Large intestine (tissue), 3 donors: ENCODE measurements around the gene SETDB2. TPM values are rescaled to one million over a fixed set of nuclear protein-coding genes. Genes with fewer than 3 reads are reported as not detected.

Experiments used
- DNase-seq, 2 donors: peaks; one replicate each; pipeline versions ENCODE4 v3.0.0 to v3.0.0-alpha.2; 2013
- H3K27ac ChIP-seq: one replicate; pipeline ENCODE4 v1.5.1; 2013; ENCODE audit warnings: low read length
- H3K27me3 ChIP-seq: 2 replicates; pipeline ENCODE4 v1.6.1; 2013; ENCODE audit warnings: low read length; ENCODE audit not compliant: control insufficient read depth, insufficient read depth
- H3K36me3 ChIP-seq: 2 replicates; pipeline ENCODE4 v1.6.1; 2013; ENCODE audit warnings: low read length; ENCODE audit not compliant: control insufficient read depth, insufficient read depth
- H3K4me1 ChIP-seq: one replicate; pipeline ENCODE4 v1.6.1; 2013; ENCODE audit warnings: low read length; ENCODE audit not compliant: control insufficient read depth, insufficient read depth
- H3K4me3 ChIP-seq: one replicate; pipeline ENCODE4 v1.5.1; 2013; ENCODE audit warnings: low read length
- H3K9me3 ChIP-seq: one replicate; pipeline ENCODE4 v1.6.1; 2013; ENCODE audit warnings: mild to moderate bottlenecking, low read depth, low read length, moderate library complexity; ENCODE audit not compliant: control insufficient read depth
- WGBS: methylation state at CpG from one replicate; pipeline ENCODE4 v1.1.5; 2013; ENCODE audit warnings: low lambda C conversion rate; ENCODE audit not compliant: insufficient coverage; 5-methylcytosine and 5-hydroxymethylcytosine counted together
- polyA plus RNA-seq: library from polyadenylated mRNA; unstranded; fragments of 120-200 nt; gene quantifications from one replicate; pipeline ENCODE4 v1.2.1, GENCODE V29; 2013

The SETDB2 gene
- polyA plus RNA-seq, 1 donor, result 13.6 TPM

GRCh38 chr13:49448753-49449152, 4.7 kb downstream of the SETDB2 start:
- WGBS, result 96% methylated on average over 2 of the region's 2 CpGs
- H3K9me3 ChIP-seq, result no peaks in the 10 kb centered on the region

GRCh38 chr13:49450105-49450819, 6.2 kb downstream of the SETDB2 start:
- H3K9me3 ChIP-seq, result no peaks in the 10 kb centered on the region
- no peak overlapping the region for H3K27ac ChIP-seq
- no CpG with 5 or more reads among the region's 3 CpGs for WGBS
- H3K36me3 ChIP-seq, result peaks cover 8% of the 10 kb centered on the region
- no peaks in the 10 kb centered on the region for H3K27me3 ChIP-seq
- no peak for DNase-seq
- no peak overlapping the region for H3K4me3 ChIP-seq
- H3K4me1 ChIP-seq, result peaks cover 2% of the 10 kb centered on the region

More at GRCh38 chr13:49448753-49449152, 4.7 kb downstream of the SETDB2 start:
- Histone ChIP-seq H3K36me3 (peaks cover 8% of the 10 kb centered on the region), H3K27ac (no peak overlapping the region), H3K4me3 (no peak overlapping the region), H3K4me1 (peaks cover 2% of the 10 kb centered on the region), H3K27me3 (no peaks in the 10 kb centered on the region)
- DNase-seq, result no peak

- Histone ChIP-seq H3K27ac (no peak overlapping the region), H3K9me3 (no peaks in the 10 kb centered on the region), H3K36me3 (peaks cover 8% of the 10 kb centered on the region), H3K27me3 (no peaks in the 10 kb centered on the region), H3K4me1 (no peaks in the 10 kb centered on the region), H3K4me3 (no peak overlapping the region)
- WGBS, result 94% methylated on average over 3 of the region's 8 CpGs
- DNase-seq, result no peak
Measured at GRCh38 chr13:49452725-49453457, 8.8 kb downstream of the SETDB2 start.

- no peaks in the 10 kb centered on the region for H3K9me3 ChIP-seq
- DNase-seq, result no peak
- no peak overlapping the region for H3K27ac ChIP-seq
- peaks cover 8% of the 10 kb centered on the region for H3K36me3 ChIP-seq
- no peaks in the 10 kb centered on the region for H3K4me1 ChIP-seq
- H3K4me3 ChIP-seq, result no peak overlapping the region
- WGBS, result 100% methylated on average over 3 of the region's 7 CpGs
- H3K27me3 ChIP-seq, result no peaks in the 10 kb centered on the region
Measured at GRCh38 chr13:49453465-49453864, 9.4 kb downstream of the SETDB2 start.

- Histone ChIP-seq H3K27me3 (no peaks in the 10 kb centered on the region), H3K27ac (no peak overlapping the region), H3K36me3 (peaks cover 8% of the 10 kb centered on the region), H3K9me3 (no peaks in the 10 kb centered on the region), H3K4me1 (no peaks in the 10 kb centered on the region), H3K4me3 (no peak overlapping the region)
- no peak for DNase-seq
- WGBS, result 58% methylated on average over 3 of the region's 4 CpGs
Measured at GRCh38 chr13:49454388-49455006, 10.4 kb downstream of the SETDB2 start.

- Histone ChIP-seq H3K4me3 (no peak overlapping the region), H3K9me3 (no peaks in the 10 kb centered on the region), H3K27me3 (no peaks in the 10 kb centered on the region), H3K4me1 (no peaks in the 10 kb centered on the region), H3K36me3 (peaks cover 8% of the 10 kb centered on the region), H3K27ac (no peak overlapping the region)
- DNase-seq, result no peak
Measured at GRCh38 chr13:49455007-49455398, 10.9 kb downstream of the SETDB2 start.

GRCh38 chr13:49456156-49456555, 12.1 kb downstream of the SETDB2 start:
- Histone ChIP-seq H3K27ac (no peak overlapping the region), H3K4me1 (no peaks in the 10 kb centered on the region), H3K4me3 (no peak overlapping the region), H3K36me3 (peaks cover 9% of the 10 kb centered on the region), H3K27me3 (no peaks in the 10 kb centered on the region), H3K9me3 (no peaks in the 10 kb centered on the region)
- DNase-seq, result no peak
- WGBS, result 100% methylated on average over 1 of the region's 1 CpG

GRCh38 chr13:49457221-49457620, 13.1 kb downstream of the SETDB2 start:
- 100% methylated on average over 1 of the region's 7 CpGs for WGBS
- Histone ChIP-seq H3K27ac (no peak overlapping the region), H3K36me3 (peaks cover 18% of the 10 kb centered on the region), H3K4me1 (no peaks in the 10 kb centered on the region), H3K27me3 (no peaks in the 10 kb centered on the region), H3K4me3 (no peak overlapping the region), H3K9me3 (no peaks in the 10 kb centered on the region)
- no peak for DNase-seq

GRCh38 chr13:49459580-49459979, 15.5 kb downstream of the SETDB2 start:
- H3K9me3 ChIP-seq, result peaks cover 12% of the 10 kb centered on the region
- peaks cover 29% of the 10 kb centered on the region for H3K36me3 ChIP-seq
- DNase-seq, result no peak
- no peak overlapping the region for H3K27ac ChIP-seq
- no peak overlapping the region for H3K4me3 ChIP-seq
- H3K4me1 ChIP-seq, result no peaks in the 10 kb centered on the region
- H3K27me3 ChIP-seq, result no peaks in the 10 kb centered on the region
- WGBS, result 100% methylated on average over 1 of the region's 1 CpG

GRCh38 chr13:49464085-49464484, 20.0 kb downstream of the SETDB2 start:
- peaks cover 12% of the 10 kb centered on the region for H3K9me3 ChIP-seq
- H3K4me3 ChIP-seq, result no peak overlapping the region
- H3K36me3 ChIP-seq, result peaks cover 33% of the 10 kb centered on the region
- WGBS, result no CpG with 5 or more reads among the region's 1 CpG
- H3K27me3 ChIP-seq, result no peaks in the 10 kb centered on the region
- no peak for DNase-seq
- H3K4me1 ChIP-seq, result no peaks in the 10 kb centered on the region
- H3K27ac ChIP-seq, result no peak overlapping the region
